SK-N-SH (cell line): ENCODE results near the gene METTL15. TPM values are rescaled to one million over a fixed set of nuclear protein-coding genes. Genes with fewer than 3 reads are reported as not detected.

ENCODE experiments used
- CTCF ChIA-PET: fragments of 300-600, 350-600 bp; formaldehyde crosslinking; extraction: SDS; loops from one replicate; lab custom pipeline; 2021; lab: Yijun Ruan, JAX
- POLR2A ChIA-PET: fragments of 350-600 bp; sonication (Branson Sonifier 250); formaldehyde crosslinking; extraction: SDS; loops from one replicate; lab custom pipeline; 2020; ENCODE audit warnings: antibody characterized with exemption, inconsistent platforms; lab: Yijun Ruan, JAX
- DNase-seq: peaks from one replicate; pipeline ENCODE4 v3.0.0; 2012
- H2AFZ ChIP-seq: fragments of 200-600 bp; sonication (generic); 2 replicates; pipeline ENCODE4 v1.8.1; 2016; ENCODE audit warnings: antibody characterized with exemption, mild to moderate bottlenecking, low read depth
- H3F3A ChIP-seq: fragments of 200-600 bp; sonication (generic); replicated peaks from 2 replicates; pipeline ENCODE3; 2016; ENCODE audit warnings: antibody characterized with exemption, mild to moderate bottlenecking; ENCODE audit not compliant: insufficient read depth
- H3K27ac ChIP-seq, 2 experiments: fragments of 200-500 bp in 1 of 2; fragments of 200-600 bp in 1 of 2; sonication (Bioruptor generic) in 1 of 2; sonication (generic), shearing (Covaris generic) in 1 of 2; 2 replicates each; pipeline versions ENCODE4 v1.5.1 to v1.6.1; 2014 to 2016; ENCODE audit warnings: low read depth in 2 of 2, inconsistent platforms in 1 of 2, low read length in 1 of 2, mild to moderate bottlenecking in 1 of 2, mixed read lengths in 1 of 2
- H3K27me3 ChIP-seq: fragments of 200-600 bp; sonication (generic), shearing (Covaris generic); 2 replicates; pipeline ENCODE4 v1.6.1; 2016; ENCODE audit warnings: mixed run types; ENCODE audit not compliant: insufficient read depth
- H3K36me3 ChIP-seq, 2 experiments: fragments of 200-500 bp in 1 of 2; fragments of 200-600 bp in 1 of 2; sonication (Bioruptor generic) in 1 of 2; sonication (generic) in 1 of 2; replicated peaks in 1 of 2; 2 replicates each; pipeline versions ENCODE3 to v1.5.1; 2014 to 2016; ENCODE audit warnings: low read length in 1 of 2, mild to moderate bottlenecking in 1 of 2; ENCODE audit not compliant: insufficient read depth in 2 of 2, control insufficient read depth in 1 of 2
- H3K4me1 ChIP-seq, 2 experiments: fragments of 200-500 bp in 1 of 2; fragments of 200-600 bp in 1 of 2; sonication (Bioruptor generic) in 1 of 2; sonication (generic), shearing (Covaris generic) in 1 of 2; 2 replicates each; pipeline versions ENCODE4 v1.5.1 to v1.6.1; 2014 to 2016; ENCODE audit warnings: low read depth in 1 of 2, low read length in 1 of 2, mixed run types in 1 of 2; ENCODE audit not compliant: insufficient read depth in 2 of 2, control insufficient read depth in 1 of 2
- H3K4me2 ChIP-seq: fragments of 200-600 bp; sonication (generic), shearing (Covaris generic); 2 replicates; pipeline ENCODE4 v1.6.1; 2017; ENCODE audit warnings: mixed run types
- H3K4me3 ChIP-seq, 2 experiments: fragments of 200-500 bp in 1 of 2; fragments of 200-600 bp in 1 of 2; sonication (Bioruptor generic) in 1 of 2; sonication (generic), shearing (Covaris generic) in 1 of 2; 2 replicates each; pipeline versions ENCODE4 v1.5.1 to v1.8.1; 2014 to 2016; ENCODE audit warnings: low read depth in 2 of 2, inconsistent platforms in 1 of 2, low read length in 1 of 2, mild to moderate bottlenecking in 1 of 2, mixed read lengths in 1 of 2, moderate library complexity in 1 of 2
- H3K79me2 ChIP-seq: fragments of 200-600 bp; sonication (generic); 2 replicates; pipeline ENCODE4 v1.8.1; 2017; ENCODE audit warnings: mild to moderate bottlenecking; ENCODE audit not compliant: insufficient read depth
- H3K9ac ChIP-seq: fragments of 200-600 bp; sonication (generic); 2 replicates; pipeline ENCODE4 v1.6.1; 2017; ENCODE audit warnings: mixed run types
- H3K9me2 ChIP-seq: fragments of 200-600 bp; sonication (generic); 2 replicates; pipeline ENCODE4 v1.6.1; 2017; ENCODE audit warnings: mixed run types
- H3K9me3 ChIP-seq: fragments of 200-600 bp; sonication (generic); 2 replicates; pipeline ENCODE4 v1.6.1; 2017; ENCODE audit warnings: mixed run types, mild to moderate bottlenecking, moderate library complexity
- H4K20me1 ChIP-seq: fragments of 200-600 bp; sonication (generic); 2 replicates; pipeline ENCODE4 v1.6.1; 2017; ENCODE audit warnings: mild to moderate bottlenecking, mixed run types; ENCODE audit not compliant: insufficient read depth
- CHD2 ChIP-seq: fragments of 150-350 bp; IDR thresholded peaks from 2 replicates; pipeline ENCODE4 v1.6.1; 2018; ENCODE audit warnings: low read length; ENCODE audit not compliant: partially characterized antibody
- CTCF ChIP-seq: fragments of 200-600 bp; sonication (generic); IDR thresholded peaks from 2 replicates; pipeline ENCODE4 v1.6.1; 2017; ENCODE audit warnings: antibody characterized with exemption, mild to moderate bottlenecking, moderate library complexity
- ELF1 ChIP-seq: IDR thresholded peaks from 2 replicates; pipeline ENCODE4 v1.4.0; 2012
- EP300 ChIP-seq, 2 experiments: IDR thresholded peaks; 2 replicates each; pipeline versions ENCODE4 v1.4.0 to v1.6.1; 2012; ENCODE audit warnings: borderline replicate concordance in 1 of 2, low read depth in 1 of 2, low read length in 1 of 2
- FOXM1 ChIP-seq: IDR thresholded peaks from 2 replicates; pipeline ENCODE4 v1.4.0; 2012; ENCODE audit warnings: low read depth, mild to moderate bottlenecking
- GABPA ChIP-seq: IDR thresholded peaks from 2 replicates; pipeline ENCODE4 v1.4.0; 2012; ENCODE audit warnings: low read depth, mild to moderate bottlenecking
- IRF3 ChIP-seq: fragments of 150-350 bp; IDR thresholded peaks from 2 replicates; pipeline ENCODE4 v1.6.1; 2016; ENCODE audit warnings: mild to moderate bottlenecking, low read depth, low read length
- JUND ChIP-seq: IDR thresholded peaks from 2 replicates; pipeline ENCODE4 v1.4.0; 2012
- MXI1 ChIP-seq: IDR thresholded peaks from 2 replicates; pipeline ENCODE4 v1.6.1; 2012; ENCODE audit warnings: mild to moderate bottlenecking, low read depth, low read length, improper control_type of control experiment
- NRF1 ChIP-seq: IDR thresholded peaks from 2 replicates; pipeline ENCODE4 v1.6.1; 2012; ENCODE audit warnings: low read depth, mild to moderate bottlenecking, low read length
- POLR2AphosphoS5 ChIP-seq: IDR thresholded peaks from 2 replicates; pipeline ENCODE4 v1.6.1; 2012; ENCODE audit warnings: low read depth, low read length
- RAD21 ChIP-seq: IDR thresholded peaks from 2 replicates; pipeline ENCODE4 v1.6.1; 2012; ENCODE audit warnings: mild to moderate bottlenecking, low read length
- RFX5 ChIP-seq: IDR thresholded peaks from 2 replicates; pipeline ENCODE4 v1.6.1; 2012; ENCODE audit warnings: mild to moderate bottlenecking, improper control_type of control experiment, low read length
- RXRA ChIP-seq: IDR thresholded peaks from 2 replicates; pipeline ENCODE4 v1.4.0; 2012; ENCODE audit warnings: low read depth, mild to moderate bottlenecking, borderline replicate concordance
- TAF1 ChIP-seq: IDR thresholded peaks from 2 replicates; pipeline ENCODE4 v1.6.1; 2012; ENCODE audit warnings: low read depth, mild to moderate bottlenecking, low read length, moderate library complexity, borderline replicate concordance
- TEAD4 ChIP-seq: IDR thresholded peaks from 2 replicates; pipeline ENCODE4 v1.4.0; 2012; ENCODE audit warnings: mild to moderate bottlenecking, borderline replicate concordance; ENCODE audit not compliant: insufficient read depth
- USF1 ChIP-seq: IDR thresholded peaks from 2 replicates; pipeline ENCODE4 v1.4.0; 2012; ENCODE audit warnings: low read depth, borderline replicate concordance
- YY1 ChIP-seq: IDR thresholded peaks from 2 replicates; pipeline ENCODE4 v1.4.0; 2012; ENCODE audit warnings: low read depth, mild to moderate bottlenecking
- WGBS: methylation state at CpG from one replicate; pipeline ENCODE4 v1.1.6; 2017; ENCODE audit warnings: low lambda C conversion rate; 5-methylcytosine and 5-hydroxymethylcytosine counted together
- polyA plus RNA-seq, 3 experiments: library from polyadenylated mRNA; depleted of rRNA; stranded (reverse); fragments of >200 nt; gene quantifications; 2 replicates each; pipeline ENCODE4 v1.2.3, GENCODE V29; 2012
- TF ChIP-seq, protein P1 (sequence below): IDR thresholded peaks from 2 replicates; pipeline ENCODE4; 2012
- TF ChIP-seq, protein P2 (sequence below): fragments of 150-350 bp; IDR thresholded peaks from 2 replicates; pipeline ENCODE4 v1.6.1; 2017; ENCODE audit warnings: antibody characterized with exemption, low read length, low read depth, borderline replicate concordance

METTL15 gene
- polyA plus RNA-seq, 1 of the 3 experiments (the other 2 are of a cell fraction) = 4.7 TPM

GRCh38 chr11:28137832-28138231 is 29.6 kb downstream of the METTL15 start:
- TF ChIP-seq JUND (no peak), CTCF (no peak), FOXM1 (no peak), POLR2AphosphoS5 (no peak), CHD2 (no peak), EP300 (IDR thresholded peaks at IDR 0.05; ENCODE audit: borderline replicate concordance in 1 of 2, low read depth in 1 of 2, low read length in 1 of 2) (no peak), NRF1 (no peak), RAD21 (no peak), TEAD4 (no peak)
- Histone ChIP-seq H3K9ac (no peak overlapping the region), H3K4me2 (no peak overlapping the region), H3K79me2 (no peaks in the 10 kb centered on the region), H3K27ac (no peak overlapping the region), H2AFZ (no peak overlapping the region), H3K27me3 (no peaks in the 10 kb centered on the region), H3K4me1 (peaks cover 0 to 3% of the 10 kb centered on the region in 2 experiments; a peak in 1 of 4 replicates), H3K9me2 (no peaks in the 10 kb centered on the region), H3K36me3 (peaks cover 16 to 78% of the 10 kb centered on the region in 2 experiments), H3F3A (no peaks in the 10 kb centered on the region), H4K20me1 (no peaks in the 10 kb centered on the region), H3K4me3 (no peak overlapping the region), H3K9me3 (0 out of 2 replicates have a peak, but pooled peaks cover 8% of the 10 kb centered on the region)
- WGBS = 96% methylated on average over 1 of the region's 1 CpG
- POLR2A ChIA-PET = no interaction called here
- DNase-seq = no peak
- CTCF ChIA-PET = interaction anchor here (0.6 kb wide), 1 partner anchor 8 kb away, joined by 3 read pairs; no protein-coding TSS in a partner anchor

- Histone ChIP-seq H3K4me1 (peaks cover 0 to 12% of the 10 kb centered on the region in 2 experiments; a peak in 1 of 4 replicates), H3K4me2 (no peak overlapping the region), H3K9ac (no peak overlapping the region), H3K9me2 (no peaks in the 10 kb centered on the region), H3K36me3 (peaks cover 10 to 62% of the 10 kb centered on the region in 2 experiments), H2AFZ (no peak overlapping the region), H3K27me3 (no peaks in the 10 kb centered on the region), H3K79me2 (no peaks in the 10 kb centered on the region), H4K20me1 (no peaks in the 10 kb centered on the region), H3K27ac (no peak overlapping the region), H3K4me3 (no peak overlapping the region; a peak in 1 of 4 replicates), H3F3A (no peaks in the 10 kb centered on the region), H3K9me3 (0 out of 2 replicates have a peak, but pooled peaks cover 8% of the 10 kb centered on the region)
- no peak for DNase-seq
- 98% methylated on average over 5 of the region's 5 CpGs for WGBS
- CTCF ChIA-PET = interaction anchor here (0.6 kb wide), 2 partner anchors 103 to 437 kb away, joined by 3 read pairs; no protein-coding TSS in a partner anchor
- POLR2A ChIA-PET = no interaction called here
- no peak for TF ChIP-seq IRF3
- no peak for TF ChIP-seq YY1
- TF ChIP-seq NRF1 = no peak
- TF ChIP-seq ELF1 = no peak
- no peak for TF ChIP-seq USF1
- TF ChIP-seq RXRA = no peak
- no peak for TF ChIP-seq JUND
- TF ChIP-seq TEAD4 = no peak
- no peak for TF ChIP-seq MXI1
- TF ChIP-seq RFX5 = no peak
- TF ChIP-seq, protein P1, sequence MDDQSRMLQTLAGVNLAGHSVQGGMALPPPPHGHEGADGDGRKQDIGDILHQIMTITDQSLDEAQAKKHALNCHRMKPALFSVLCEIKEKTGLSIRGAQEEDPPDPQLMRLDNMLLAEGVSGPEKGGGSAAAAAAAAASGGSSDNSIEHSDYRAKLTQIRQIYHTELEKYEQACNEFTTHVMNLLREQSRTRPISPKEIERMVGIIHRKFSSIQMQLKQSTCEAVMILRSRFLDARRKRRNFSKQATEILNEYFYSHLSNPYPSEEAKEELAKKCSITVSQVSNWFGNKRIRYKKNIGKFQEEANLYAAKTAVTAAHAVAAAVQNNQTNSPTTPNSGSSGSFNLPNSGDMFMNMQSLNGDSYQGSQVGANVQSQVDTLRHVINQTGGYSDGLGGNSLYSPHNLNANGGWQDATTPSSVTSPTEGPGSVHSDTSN = no peak
- TF ChIP-seq FOXM1 = no peak
- no peak for TF ChIP-seq EP300 (IDR thresholded peaks at IDR 0.05; ENCODE audit: borderline replicate concordance in 1 of 2, low read depth in 1 of 2, low read length in 1 of 2)
- no peak for TF ChIP-seq GABPA
- no peak for TF ChIP-seq TAF1
- TF ChIP-seq, protein P2, sequence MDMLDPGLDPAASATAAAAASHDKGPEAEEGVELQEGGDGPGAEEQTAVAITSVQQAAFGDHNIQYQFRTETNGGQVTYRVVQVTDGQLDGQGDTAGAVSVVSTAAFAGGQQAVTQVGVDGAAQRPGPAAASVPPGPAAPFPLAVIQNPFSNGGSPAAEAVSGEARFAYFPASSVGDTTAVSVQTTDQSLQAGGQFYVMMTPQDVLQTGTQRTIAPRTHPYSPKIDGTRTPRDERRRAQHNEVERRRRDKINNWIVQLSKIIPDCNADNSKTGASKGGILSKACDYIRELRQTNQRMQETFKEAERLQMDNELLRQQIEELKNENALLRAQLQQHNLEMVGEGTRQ = no peak
These were observed 31.7 kb downstream of the METTL15 start for GRCh38 chr11:28139841-28140415.
